H4 (cell line): ENCODE data around the gene VMO1. TPM values are rescaled to one million over a fixed set of nuclear protein-coding genes. Genes with fewer than 3 reads are reported as not detected.

Experiments
- DNase-seq: peaks from one replicate; pipeline ENCODE4 v3.0.0-alpha.2; 2015; ENCODE audit warnings: low spot score
- total RNA-seq: library from RNA; depleted of rRNA; stranded (reverse); fragments of >200 nt; shearing (Covaris generic); gene quantifications from 2 replicates; pipeline ENCODE4 v1.2.3, GENCODE V29; 2014

The VMO1 gene
- total RNA-seq, 1 experiment from 2014 or later, result not detected

GRCh38 chr17:4764595-4764994 is 21.6 kb downstream of the VMO1 start:
- DNase-seq, result no peak

- no peak for DNase-seq
Observed at GRCh38 chr17:4759776-4760236, 26.4 kb downstream of the VMO1 start.

- no peak for DNase-seq
Observed at GRCh38 chr17:4753392-4753791, 32.8 kb downstream of the VMO1 start.

- DNase-seq, result no peak
Observed at GRCh38 chr17:4751932-4752331, 34.2 kb downstream of the VMO1 start.

GRCh38 chr17:4750606-4751005 is 35.6 kb downstream of the VMO1 start:
- DNase-seq, result no peak

GRCh38 chr17:4748686-4749085 is 37.5 kb downstream of the VMO1 start:
- DNase-seq, result no peak

- DNase-seq, result no peak
Observed at GRCh38 chr17:4747847-4748246, 38.3 kb downstream of the VMO1 start.

- no peak for DNase-seq
Observed at GRCh38 chr17:4744999-4745969, 40.9 kb downstream of the VMO1 start.

- DNase-seq, result no peak
Observed at GRCh38 chr17:4743898-4744297, 42.3 kb downstream of the VMO1 start.

- DNase-seq, result no peak
Observed at GRCh38 chr17:4743216-4743615, 42.9 kb downstream of the VMO1 start.

GRCh38 chr17:4742629-4743028 is 43.5 kb downstream of the VMO1 start:
- no peak for DNase-seq

- no peak for DNase-seq
Observed at GRCh38 chr17:4742133-4742532, 44.0 kb downstream of the VMO1 start.

GRCh38 chr17:4741544-4741943 is 44.6 kb downstream of the VMO1 start:
- DNase-seq, result no peak

GRCh38 chr17:4740584-4740983 is 45.6 kb downstream of the VMO1 start:
- DNase-seq, result no peak

- DNase-seq, result no peak
Observed at GRCh38 chr17:4740025-4740351, 46.2 kb downstream of the VMO1 start.

- DNase-seq, result no peak
Observed at GRCh38 chr17:4739122-4740024, 46.8 kb downstream of the VMO1 start, which contains the start of the genes CXCL16 and ZMYND15. Gene CXCL16, minus strand, starts transcription at chr17:4739928. Its CDS starts 589 bp downstream, at chr17:4739339. Gene ZMYND15, plus strand, starts transcription at chr17:4739833. Its CDS starts 716 bp downstream, at chr17:4740549.

- DNase-seq, result no peak
Observed at GRCh38 chr17:4738136-4739121, 47.7 kb downstream of the VMO1 start.

GRCh38 chr17:4735876-4736651 is 50.1 kb downstream of the VMO1 start:
- no peak for DNase-seq
